SK-N-SH (cell line): Measurements from ENCODE around the gene SRSF3. TPM values are rescaled to one million over a fixed set of nuclear protein-coding genes. Genes with fewer than 3 reads are reported as not detected.

ENCODE experiments used
- CTCF ChIA-PET: fragments of 300-600, 350-600 bp; formaldehyde crosslinking; extraction: SDS; loops from one replicate; lab custom pipeline; 2021; lab: Yijun Ruan, JAX
- POLR2A ChIA-PET: fragments of 350-600 bp; sonication (Branson Sonifier 250); formaldehyde crosslinking; extraction: SDS; loops from one replicate; lab custom pipeline; 2020; ENCODE audit warnings: antibody characterized with exemption, inconsistent platforms; lab: Yijun Ruan, JAX
- DNase-seq: peaks from one replicate; pipeline ENCODE4 v3.0.0; 2012
- H2AFZ ChIP-seq: fragments of 200-600 bp; sonication (generic); 2 replicates; pipeline ENCODE4 v1.8.1; 2016; ENCODE audit warnings: antibody characterized with exemption, mild to moderate bottlenecking, low read depth
- H3F3A ChIP-seq: fragments of 200-600 bp; sonication (generic); replicated peaks from 2 replicates; pipeline ENCODE3; 2016; ENCODE audit warnings: antibody characterized with exemption, mild to moderate bottlenecking; ENCODE audit not compliant: insufficient read depth
- H3K27ac ChIP-seq, 2 experiments: fragments of 200-500 bp in 1 of 2; fragments of 200-600 bp in 1 of 2; sonication (Bioruptor generic) in 1 of 2; sonication (generic), shearing (Covaris generic) in 1 of 2; 2 replicates each; pipeline versions ENCODE4 v1.5.1 to v1.6.1; 2014 to 2016; ENCODE audit warnings: low read depth in 2 of 2, inconsistent platforms in 1 of 2, low read length in 1 of 2, mild to moderate bottlenecking in 1 of 2, mixed read lengths in 1 of 2
- H3K27me3 ChIP-seq: fragments of 200-600 bp; sonication (generic), shearing (Covaris generic); 2 replicates; pipeline ENCODE4 v1.6.1; 2016; ENCODE audit warnings: mixed run types; ENCODE audit not compliant: insufficient read depth
- H3K36me3 ChIP-seq, 2 experiments: fragments of 200-500 bp in 1 of 2; fragments of 200-600 bp in 1 of 2; sonication (Bioruptor generic) in 1 of 2; sonication (generic) in 1 of 2; replicated peaks in 1 of 2; 2 replicates each; pipeline versions ENCODE3 to v1.5.1; 2014 to 2016; ENCODE audit warnings: low read length in 1 of 2, mild to moderate bottlenecking in 1 of 2; ENCODE audit not compliant: insufficient read depth in 2 of 2, control insufficient read depth in 1 of 2
- H3K4me1 ChIP-seq, 2 experiments: fragments of 200-500 bp in 1 of 2; fragments of 200-600 bp in 1 of 2; sonication (Bioruptor generic) in 1 of 2; sonication (generic), shearing (Covaris generic) in 1 of 2; 2 replicates each; pipeline versions ENCODE4 v1.5.1 to v1.6.1; 2014 to 2016; ENCODE audit warnings: low read depth in 1 of 2, low read length in 1 of 2, mixed run types in 1 of 2; ENCODE audit not compliant: insufficient read depth in 2 of 2, control insufficient read depth in 1 of 2
- H3K4me2 ChIP-seq: fragments of 200-600 bp; sonication (generic), shearing (Covaris generic); 2 replicates; pipeline ENCODE4 v1.6.1; 2017; ENCODE audit warnings: mixed run types
- H3K4me3 ChIP-seq, 2 experiments: fragments of 200-500 bp in 1 of 2; fragments of 200-600 bp in 1 of 2; sonication (Bioruptor generic) in 1 of 2; sonication (generic), shearing (Covaris generic) in 1 of 2; 2 replicates each; pipeline versions ENCODE4 v1.5.1 to v1.8.1; 2014 to 2016; ENCODE audit warnings: low read depth in 2 of 2, inconsistent platforms in 1 of 2, low read length in 1 of 2, mild to moderate bottlenecking in 1 of 2, mixed read lengths in 1 of 2, moderate library complexity in 1 of 2
- H3K79me2 ChIP-seq: fragments of 200-600 bp; sonication (generic); 2 replicates; pipeline ENCODE4 v1.8.1; 2017; ENCODE audit warnings: mild to moderate bottlenecking; ENCODE audit not compliant: insufficient read depth
- H3K9ac ChIP-seq: fragments of 200-600 bp; sonication (generic); 2 replicates; pipeline ENCODE4 v1.6.1; 2017; ENCODE audit warnings: mixed run types
- H3K9me2 ChIP-seq: fragments of 200-600 bp; sonication (generic); 2 replicates; pipeline ENCODE4 v1.6.1; 2017; ENCODE audit warnings: mixed run types
- H3K9me3 ChIP-seq: fragments of 200-600 bp; sonication (generic); 2 replicates; pipeline ENCODE4 v1.6.1; 2017; ENCODE audit warnings: mixed run types, mild to moderate bottlenecking, moderate library complexity
- H4K20me1 ChIP-seq: fragments of 200-600 bp; sonication (generic); 2 replicates; pipeline ENCODE4 v1.6.1; 2017; ENCODE audit warnings: mild to moderate bottlenecking, mixed run types; ENCODE audit not compliant: insufficient read depth
- CTCF ChIP-seq: fragments of 200-600 bp; sonication (generic); IDR thresholded peaks from 2 replicates; pipeline ENCODE4 v1.6.1; 2017; ENCODE audit warnings: antibody characterized with exemption, mild to moderate bottlenecking, moderate library complexity
- ELF1 ChIP-seq: IDR thresholded peaks from 2 replicates; pipeline ENCODE4 v1.4.0; 2012
- EP300 ChIP-seq, 2 experiments: IDR thresholded peaks; 2 replicates each; pipeline versions ENCODE4 v1.4.0 to v1.6.1; 2012; ENCODE audit warnings: borderline replicate concordance in 1 of 2, low read depth in 1 of 2, low read length in 1 of 2
- GATA2 ChIP-seq: sonication (generic); formaldehyde crosslinking; IDR thresholded peaks from 2 replicates; pipeline ENCODE4 v1.5.0; 2020; ENCODE audit warnings: mild to moderate bottlenecking, missing genetic modification reagents
- POLR2AphosphoS5 ChIP-seq: IDR thresholded peaks from 2 replicates; pipeline ENCODE4 v1.6.1; 2012; ENCODE audit warnings: low read depth, low read length
- REST ChIP-seq: IDR thresholded peaks from 2 replicates; pipeline ENCODE4 v1.6.1; 2012; ENCODE audit warnings: mild to moderate bottlenecking, low read depth, low read length, moderate library complexity
- RXRA ChIP-seq: IDR thresholded peaks from 2 replicates; pipeline ENCODE4 v1.4.0; 2012; ENCODE audit warnings: low read depth, mild to moderate bottlenecking, borderline replicate concordance
- TEAD4 ChIP-seq: IDR thresholded peaks from 2 replicates; pipeline ENCODE4 v1.4.0; 2012; ENCODE audit warnings: mild to moderate bottlenecking, borderline replicate concordance; ENCODE audit not compliant: insufficient read depth
- WGBS: methylation state at CpG from one replicate; pipeline ENCODE4 v1.1.6; 2017; ENCODE audit warnings: low lambda C conversion rate; 5-methylcytosine and 5-hydroxymethylcytosine counted together
- polyA plus RNA-seq, 3 experiments: library from polyadenylated mRNA; depleted of rRNA; stranded (reverse); fragments of >200 nt; gene quantifications; 2 replicates each; pipeline ENCODE4 v1.2.3, GENCODE V29; 2012

SRSF3 gene
- polyA plus RNA-seq, 1 of the 3 experiments (the other 2 are of a cell fraction), result 351 TPM

- CTCF ChIA-PET, result interaction anchor here (1.1 to 1.4 kb wide), 3 partner anchors 11 to 217 kb away, joined by 3 read pairs; no protein-coding TSS in a partner anchor
- peak overlapping the region; percentile 27; the same call in 1 of the 2 replicates for H3K4me2 ChIP-seq
- WGBS, result 95% methylated on average over 16 of the region's 16 CpGs
Measured at GRCh38 chr6:36634317-36635108, 40.4 kb downstream of the SRSF3 start.

More at GRCh38 chr6:36634317-36635108, 40.4 kb downstream of the SRSF3 start:
- Histone ChIP-seq H3K4me3 (no peak overlapping the region), H3K9me3 (no peaks in the 10 kb centered on the region), H4K20me1 (no peaks in the 10 kb centered on the region), H3K79me2 (no peaks in the 10 kb centered on the region), H2AFZ (no peak overlapping the region), H3F3A (no peaks in the 10 kb centered on the region), H3K36me3 (no peaks in the 10 kb centered on the region), H3K27ac (peak overlapping the region; percentile 24 to 36; a peak in 2 of 4 replicates), H3K4me1 (peaks cover 0 to 8% of the 10 kb centered on the region in 2 experiments; a peak in 1 of 4 replicates), H3K9ac (no peak overlapping the region), H3K27me3 (no peaks in the 10 kb centered on the region), H3K9me2 (no peaks in the 10 kb centered on the region)
- no peak for DNase-seq
- no peak for TF ChIP-seq REST
- no peak for TF ChIP-seq RXRA
- TF ChIP-seq POLR2AphosphoS5, result no peak
- TF ChIP-seq TEAD4, result no peak
- no peak for TF ChIP-seq GATA2 (CRISPR knock-in tag)
- no peak for TF ChIP-seq ELF1
- TF ChIP-seq CTCF, result no peak
- no peak for TF ChIP-seq EP300 (IDR thresholded peaks at IDR 0.05; ENCODE audit: borderline replicate concordance in 1 of 2, low read depth in 1 of 2, low read length in 1 of 2)
- POLR2A ChIA-PET, result no interaction called here
